Stimulated activated CD4-positive, alpha-beta T cell treated with anti-CD3 and anti-CD28 coated beads, Interleukin-4, amount 100 ng/mL, for 1 hour (primary cell): Measurements from ENCODE around the gene MT1G.
A peak's percentile ranks its signal among the peaks of the same experiment; 100 is the strongest.
"Not testable (repeated sequence)": the region's sequence is repeated elsewhere in the genome, so short reads cannot be mapped to it uniquely, and the experiment has no call there.

Experiments
- DNase-seq: peaks from one replicate; pipeline ENCODE4 v3.0.0-alpha.2; 2020

Gene MT1G

GRCh38 chr16:56634715-56635440 lies 33.0 kb downstream of the MT1G start:
- no peak for DNase-seq

- DNase-seq, result no peak
Measured at GRCh38 chr16:56633535-56633934, 34.3 kb downstream of the MT1G start.

GRCh38 chr16:56632848-56633365 lies 35.0 kb downstream of the MT1G start:
- no peak for DNase-seq

GRCh38 chr16:56632156-56632847 lies 35.6 kb downstream of the MT1G start, which contains the start of gene MT1M:
Gene MT1M (plus strand): TSS chr16:56632659. CDS start chr16:56632732, 73 bp downstream.
- no peak for DNase-seq

GRCh38 chr16:56631832-56632155 lies 36.1 kb downstream of the MT1G start:
- no peak for DNase-seq

GRCh38 chr16:56631197-56631596 lies 36.7 kb downstream of the MT1G start:
- DNase-seq, result no peak

GRCh38 chr16:56630134-56630533 lies 37.7 kb downstream of the MT1G start:
- no peak for DNase-seq

GRCh38 chr16:56629531-56629930 lies 38.3 kb downstream of the MT1G start:
- no peak for DNase-seq

- DNase-seq, result no peak
Measured at GRCh38 chr16:56628486-56629350, 39.1 kb downstream of the MT1G start.

GRCh38 chr16:56626685-56627084 lies 41.2 kb downstream of the MT1G start:
- DNase-seq, result no peak

GRCh38 chr16:56625943-56626654 lies 41.8 kb downstream of the MT1G start:
- no peak for DNase-seq

GRCh38 chr16:56625140-56625942 lies 42.5 kb downstream of the MT1G start, which contains the start of gene MT1E:
Gene MT1E (plus strand): TSS chr16:56625781. CDS start chr16:56625852, 71 bp downstream.
- DNase-seq, result peak; percentile 79

- no peak for DNase-seq
Measured at GRCh38 chr16:56623637-56624036, 44.2 kb downstream of the MT1G start.

- not testable (repeated sequence) for DNase-seq
Measured at GRCh38 chr16:56623184-56623583, 44.7 kb downstream of the MT1G start.

GRCh38 chr16:56621665-56622445 lies 46.0 kb downstream of the MT1G start:
- DNase-seq, result not testable (repeated sequence)

- DNase-seq, result no peak
Measured at GRCh38 chr16:56620339-56620897, 47.4 kb downstream of the MT1G start.

GRCh38 chr16:56618138-56618537 lies 49.7 kb downstream of the MT1G start:
- no peak for DNase-seq

GRCh38 chr16:56617212-56618085 lies 50.4 kb downstream of the MT1G start:
- DNase-seq, result peak; percentile 67
